ENCODE measurements around the gene LPAR3. TPM values are rescaled to one million over a fixed set of nuclear protein-coding genes. Genes with fewer than 3 reads are reported as not detected.

Gene LPAR3, protein sequence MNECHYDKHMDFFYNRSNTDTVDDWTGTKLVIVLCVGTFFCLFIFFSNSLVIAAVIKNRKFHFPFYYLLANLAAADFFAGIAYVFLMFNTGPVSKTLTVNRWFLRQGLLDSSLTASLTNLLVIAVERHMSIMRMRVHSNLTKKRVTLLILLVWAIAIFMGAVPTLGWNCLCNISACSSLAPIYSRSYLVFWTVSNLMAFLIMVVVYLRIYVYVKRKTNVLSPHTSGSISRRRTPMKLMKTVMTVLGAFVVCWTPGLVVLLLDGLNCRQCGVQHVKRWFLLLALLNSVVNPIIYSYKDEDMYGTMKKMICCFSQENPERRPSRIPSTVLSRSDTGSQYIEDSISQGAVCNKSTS
- not detected for polyA plus RNA-seq (ENCODE audit: low read depth in 6 of 6)

DNA sequence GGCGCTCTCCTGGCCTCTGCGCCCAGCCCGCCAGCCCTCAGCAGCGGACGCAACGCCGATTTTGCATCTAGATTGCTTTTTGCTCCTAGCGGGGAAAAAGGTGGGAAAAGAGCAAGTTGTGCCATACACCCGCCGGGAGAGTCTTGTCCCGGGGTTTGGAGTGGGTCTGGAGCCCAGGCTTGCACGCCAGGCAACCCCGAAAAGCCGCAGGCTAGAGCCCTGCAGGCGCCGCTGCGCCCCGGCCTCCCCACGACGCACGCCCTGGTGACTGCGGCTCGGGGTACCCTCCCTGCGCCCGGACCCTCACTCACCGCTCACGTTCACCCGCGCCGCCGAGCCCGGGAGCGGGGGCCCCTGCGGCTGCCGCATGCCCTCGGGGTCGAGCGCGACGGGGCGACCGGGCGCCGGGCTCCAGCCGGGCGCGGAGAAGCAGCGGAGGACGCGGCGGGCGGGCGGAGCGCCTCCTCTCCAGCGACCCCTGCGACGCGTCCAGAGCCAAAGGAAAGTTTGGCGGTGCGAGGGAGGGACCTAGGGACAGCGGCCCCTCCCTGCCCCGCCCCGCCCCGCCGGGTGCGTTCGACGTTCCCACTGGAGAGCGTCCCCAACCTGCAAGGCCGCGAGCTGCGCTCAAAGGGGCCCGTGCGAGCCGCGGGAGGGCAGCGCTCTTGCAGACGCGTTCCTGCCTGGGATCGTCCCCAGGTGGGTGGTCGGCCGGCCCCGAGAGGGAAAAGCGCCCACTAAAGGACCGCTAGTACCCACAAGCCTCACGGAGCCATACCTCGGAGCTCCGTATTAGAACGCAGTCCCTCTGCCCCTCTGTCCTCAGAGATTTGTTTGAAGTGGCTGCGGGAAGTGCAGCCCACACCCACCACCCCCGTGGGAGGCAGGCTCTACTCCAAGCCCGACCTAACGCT is at the start of gene LPAR3:
Gene LPAR3 (minus strand): TSS at position 502 of the 914 bp plus-strand sequence. CDS start 27,086 bp downstream, outside the sequence.
- peak within 1 kb of the TSS in 7 of 8 donors; percentile 7 to 54 (median 33) for H3K4me3 Mint-ChIP-seq
- peaks cover 0 to 10% (median 3%) of the 10 kb centered on the region in 3 donors for H3K4me1 Mint-ChIP-seq
- H3K27ac Mint-ChIP-seq = no peak within 1 kb of the TSS
- peaks cover 56 to 65% (median 63%) of the 10 kb centered on the region in 3 donors for H3K27me3 Mint-ChIP-seq
- ATAC-seq (ENCODE audit: low read depth in 2 of 2) (no peak), DNase-seq (no peak)
- peaks cover 0 to 3% (median 0%) of the 10 kb centered on the region in 7 donors for H3K9me3 Mint-ChIP-seq
- H3K36me3 Mint-ChIP-seq = peaks cover 0 to 7% of the 10 kb centered on the region in 2 donors

DNA sequence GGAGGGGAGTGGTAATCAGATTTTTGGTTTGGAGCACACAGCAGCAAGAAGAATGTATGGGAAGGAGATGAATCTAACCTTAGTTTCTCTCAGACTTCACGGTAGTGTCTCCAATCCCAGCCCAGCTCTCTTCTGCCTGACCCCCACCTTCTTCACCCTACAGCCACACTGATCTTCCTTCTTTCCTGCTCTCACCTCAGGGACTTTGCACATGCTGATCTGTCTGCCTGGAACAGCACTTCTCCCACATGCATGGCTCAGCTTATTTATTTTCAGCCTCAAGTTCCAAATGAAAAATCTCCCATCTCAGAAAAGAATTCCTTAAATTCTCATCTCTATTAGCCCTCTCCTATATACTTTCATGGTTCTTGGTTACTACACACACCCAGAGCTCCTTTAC is 48.8 kb upstream of the LPAR3 start:
- ATAC-seq (ENCODE audit: low read depth in 2 of 2) = no peak
- Mint-ChIP-seq H3K36me3 (no peaks in the 10 kb centered on the region), H3K9me3 (no peaks in the 10 kb centered on the region), H3K27me3 (no peaks in the 10 kb centered on the region), H3K4me1 (peaks cover 4 to 8% (median 7%) of the 10 kb centered on the region in 3 donors), H3K27ac (peak overlapping the region in 1 of 6 donors; percentile 3), H3K4me3 (no peak overlapping the region)
- DNase-seq = no peak

DNA sequence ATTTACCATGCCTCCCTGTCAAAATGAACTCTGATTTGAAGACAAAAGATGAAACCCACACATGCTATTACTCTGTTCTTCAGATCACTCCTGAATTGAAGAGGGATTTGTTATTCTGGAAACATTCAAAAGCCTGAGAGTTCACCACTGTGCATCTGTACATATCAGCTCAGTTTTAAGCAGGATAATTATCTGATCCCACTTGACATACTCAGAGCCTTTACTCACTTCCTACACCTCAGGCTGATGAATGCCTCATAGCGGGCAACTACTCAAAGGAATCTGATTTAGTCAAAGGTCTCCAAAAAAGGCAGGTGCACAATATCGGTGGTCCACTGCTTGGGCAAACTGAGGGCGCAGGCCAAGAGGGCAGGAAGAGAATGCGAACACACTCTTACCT is 47.5 kb upstream of the LPAR3 start:
- Mint-ChIP-seq H3K36me3 (no peaks in the 10 kb centered on the region), H3K4me3 (no peak overlapping the region), H3K27me3 (no peaks in the 10 kb centered on the region), H3K27ac (no peak overlapping the region), H3K9me3 (no peaks in the 10 kb centered on the region), H3K4me1 (peaks cover 0 to 12% (median 6%) of the 10 kb centered on the region in 3 donors)
- DNase-seq (no peak), ATAC-seq (ENCODE audit: low read depth in 2 of 2) (no peak)

DNA sequence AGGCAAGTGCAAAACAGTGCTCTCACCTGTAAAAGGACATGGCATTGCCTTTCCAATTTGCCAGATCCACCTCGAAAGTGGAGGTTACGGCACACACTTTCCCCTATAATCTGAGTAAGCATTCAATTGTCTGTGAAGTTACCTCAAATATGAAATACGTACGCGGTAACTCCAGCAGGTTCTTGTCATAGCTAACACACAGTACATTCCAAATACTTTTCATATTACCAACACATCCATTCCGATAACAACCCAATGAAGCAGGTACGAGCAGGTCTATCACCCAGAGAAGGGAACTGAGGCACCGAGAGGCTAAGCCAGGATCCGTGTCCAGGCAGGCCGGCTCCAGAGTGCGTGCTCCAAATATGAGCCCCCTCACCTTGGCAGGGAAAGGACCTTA is 46.8 kb upstream of the LPAR3 start:
- no peaks in the 10 kb centered on the region for H3K9me3 Mint-ChIP-seq
- no peak for DNase-seq
- H3K27ac Mint-ChIP-seq = no peak overlapping the region
- H3K4me3 Mint-ChIP-seq = no peak overlapping the region
- H3K27me3 Mint-ChIP-seq = no peaks in the 10 kb centered on the region
- H3K36me3 Mint-ChIP-seq = no peaks in the 10 kb centered on the region
- peaks cover 0 to 6% (median 4%) of the 10 kb centered on the region in 3 donors for H3K4me1 Mint-ChIP-seq
- ATAC-seq (ENCODE audit: low read depth in 2 of 2) = no peak

DNA sequence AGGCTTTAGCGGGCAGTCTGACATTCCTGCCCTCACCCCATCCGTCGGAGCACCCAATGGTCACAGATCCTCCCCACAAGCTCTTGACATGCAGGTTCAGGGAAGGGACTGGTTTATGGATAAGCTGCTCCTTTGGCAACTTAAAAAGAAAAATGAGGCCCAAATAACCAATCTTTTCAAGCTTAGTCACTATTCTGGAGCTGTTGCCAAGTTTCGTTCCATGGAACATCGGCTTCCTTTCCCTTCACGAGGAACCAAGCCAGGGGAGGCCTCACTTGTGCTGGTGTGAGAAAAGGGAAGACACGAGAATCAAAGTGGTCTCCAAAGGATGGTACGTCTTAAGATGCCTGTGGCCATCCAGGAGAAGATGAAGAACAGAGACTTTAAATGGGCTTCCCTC is 46.1 kb upstream of the LPAR3 start:
- no peak overlapping the region for H3K27ac Mint-ChIP-seq
- DNase-seq (no peak), ATAC-seq (ENCODE audit: low read depth in 2 of 2) (no peak)
- H3K9me3 Mint-ChIP-seq = no peaks in the 10 kb centered on the region
- H3K4me3 Mint-ChIP-seq = no peak overlapping the region
- no peaks in the 10 kb centered on the region for H3K27me3 Mint-ChIP-seq
- peaks cover 0 to 5% (median 4%) of the 10 kb centered on the region in 3 donors for H3K4me1 Mint-ChIP-seq
- no peaks in the 10 kb centered on the region for H3K36me3 Mint-ChIP-seq

DNA sequence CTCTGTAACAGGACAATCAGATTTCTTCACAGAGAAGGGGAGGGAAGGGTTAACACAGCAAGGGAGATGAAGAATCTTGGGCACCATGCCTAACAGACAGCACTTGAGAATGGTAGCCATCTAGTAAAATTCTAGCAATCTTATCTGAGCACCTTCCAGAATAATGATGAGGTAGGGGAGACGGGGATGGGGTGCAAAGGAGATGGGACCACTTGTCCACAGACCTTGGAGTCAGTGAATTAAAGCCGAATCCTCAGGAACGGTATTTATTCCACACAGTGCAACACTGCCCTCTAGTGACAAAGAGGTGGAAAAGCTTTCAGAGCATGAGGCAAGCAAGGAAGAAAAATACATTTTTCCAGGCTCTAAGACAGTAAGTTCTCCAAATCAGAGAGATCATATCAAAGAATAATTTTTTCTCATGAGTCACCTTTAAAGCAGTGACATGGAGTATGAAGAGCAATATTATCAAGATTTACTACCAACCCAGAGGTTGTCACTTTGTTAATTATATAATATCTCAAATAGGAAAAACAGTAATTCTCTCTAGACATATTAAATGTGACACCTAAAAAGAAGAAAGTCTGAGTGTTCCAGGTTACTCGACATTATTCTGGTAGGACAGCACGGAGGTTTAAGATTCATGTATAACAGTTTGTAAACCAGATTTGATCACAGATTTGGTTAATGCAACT is 43.3 kb upstream of the LPAR3 start:
- H3K4me1 Mint-ChIP-seq = peaks cover 0 to 5% (median 4%) of the 10 kb centered on the region in 3 donors
- ATAC-seq (ENCODE audit: low read depth in 2 of 2) (peak in 1 of 2 donors; percentile 46), DNase-seq (peak; percentile 41)
- H3K9me3 Mint-ChIP-seq = no peaks in the 10 kb centered on the region
- H3K27me3 Mint-ChIP-seq = no peaks in the 10 kb centered on the region
- H3K4me3 Mint-ChIP-seq = no peak overlapping the region
- H3K27ac Mint-ChIP-seq = no peak overlapping the region
- no peaks in the 10 kb centered on the region for H3K36me3 Mint-ChIP-seq

DNA sequence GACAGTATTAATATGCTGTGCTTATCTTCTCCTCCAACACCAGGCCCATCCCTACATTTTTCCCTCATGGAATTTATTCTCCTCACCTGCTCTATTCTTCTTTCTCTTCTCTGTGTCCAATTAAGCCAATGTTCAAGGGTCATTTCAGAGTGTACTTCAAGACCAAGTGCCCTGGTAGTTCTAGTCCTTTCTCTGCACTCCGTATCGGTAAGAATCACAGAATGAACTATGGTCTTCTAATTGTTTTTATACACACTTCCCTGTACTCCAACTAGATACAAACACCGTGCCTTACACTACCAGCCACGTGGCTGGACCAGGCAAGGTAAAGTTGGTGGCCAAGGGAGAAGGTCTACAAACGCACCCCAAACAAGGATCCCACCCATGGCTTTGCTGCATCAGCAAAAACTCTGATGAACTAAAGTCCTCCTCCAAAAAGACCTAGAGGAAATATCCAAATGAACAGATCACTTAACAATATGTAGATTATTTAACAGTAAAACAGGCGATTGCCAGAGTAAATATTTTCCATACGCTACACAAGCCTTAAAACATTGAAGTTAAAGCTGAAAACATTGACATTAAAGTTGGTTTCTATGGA is 40.1 kb upstream of the LPAR3 start:
- Mint-ChIP-seq H3K27ac (no peak overlapping the region), H3K4me3 (no peak overlapping the region), H3K27me3 (no peaks in the 10 kb centered on the region), H3K36me3 (peaks cover 4 to 6% of the 10 kb centered on the region in 2 donors), H3K9me3 (no peaks in the 10 kb centered on the region), H3K4me1 (peaks cover 0 to 5% (median 4%) of the 10 kb centered on the region in 3 donors)
- no peak for ATAC-seq (ENCODE audit: low read depth in 2 of 2)
- no peak for DNase-seq

DNA sequence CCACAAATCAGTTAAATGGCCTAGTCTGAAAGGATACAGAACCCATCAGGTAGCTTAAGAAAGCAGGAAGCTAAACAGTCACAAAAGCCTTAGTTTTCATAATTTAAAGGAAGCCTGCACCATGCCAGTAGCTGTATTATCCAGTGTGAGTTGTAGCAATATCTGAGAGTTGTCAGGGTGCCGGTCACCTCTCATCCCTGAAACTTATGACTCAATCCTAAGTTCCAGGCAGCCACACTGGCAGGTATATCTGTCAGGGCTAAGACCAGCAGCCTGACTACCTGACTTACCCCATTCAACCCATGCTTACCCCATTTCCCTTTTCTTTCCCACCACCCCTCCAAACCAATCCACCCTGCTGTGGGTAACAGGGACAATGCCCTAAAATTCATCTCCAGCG is 37.8 kb upstream of the LPAR3 start:
- no peaks in the 10 kb centered on the region for H3K27me3 Mint-ChIP-seq
- peaks cover 6 to 7% of the 10 kb centered on the region in 2 donors for H3K36me3 Mint-ChIP-seq

DNA sequence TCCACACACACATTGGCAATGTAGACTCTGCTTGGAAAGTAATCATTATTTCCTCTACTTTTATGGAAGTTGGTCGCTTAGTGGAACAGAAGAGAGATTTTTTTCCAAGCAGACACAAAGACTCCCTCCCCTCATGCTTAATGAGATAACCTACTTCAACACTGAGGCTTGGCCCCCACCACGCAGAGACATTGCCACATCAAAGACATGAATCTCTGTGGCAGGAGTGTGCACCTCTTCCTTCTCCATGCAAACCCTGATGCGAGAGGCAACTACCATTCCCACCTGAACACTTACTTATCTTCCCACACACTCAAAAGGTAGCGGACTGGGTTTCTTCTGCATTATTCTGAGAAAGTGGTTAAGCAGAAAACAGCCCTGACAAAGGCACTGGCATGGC is 37.3 kb upstream of the LPAR3 start:
- Mint-ChIP-seq H3K9me3 (no peaks in the 10 kb centered on the region), H3K4me3 (no peak overlapping the region), H3K4me1 (no peaks in the 10 kb centered on the region), H3K27me3 (no peaks in the 10 kb centered on the region), H3K27ac (no peak overlapping the region), H3K36me3 (peaks cover 6 to 7% of the 10 kb centered on the region in 2 donors)
- DNase-seq = no peak
- ATAC-seq (ENCODE audit: low read depth in 2 of 2) = no peak

More for the DNA sequence above, 37.8 kb upstream of the LPAR3 start:
- H3K4me3 Mint-ChIP-seq = no peak overlapping the region
- H3K9me3 Mint-ChIP-seq = no peaks in the 10 kb centered on the region
- no peaks in the 10 kb centered on the region for H3K4me1 Mint-ChIP-seq
- DNase-seq (no peak), ATAC-seq (ENCODE audit: low read depth in 2 of 2) (no peak)
- no peak overlapping the region for H3K27ac Mint-ChIP-seq

DNA sequence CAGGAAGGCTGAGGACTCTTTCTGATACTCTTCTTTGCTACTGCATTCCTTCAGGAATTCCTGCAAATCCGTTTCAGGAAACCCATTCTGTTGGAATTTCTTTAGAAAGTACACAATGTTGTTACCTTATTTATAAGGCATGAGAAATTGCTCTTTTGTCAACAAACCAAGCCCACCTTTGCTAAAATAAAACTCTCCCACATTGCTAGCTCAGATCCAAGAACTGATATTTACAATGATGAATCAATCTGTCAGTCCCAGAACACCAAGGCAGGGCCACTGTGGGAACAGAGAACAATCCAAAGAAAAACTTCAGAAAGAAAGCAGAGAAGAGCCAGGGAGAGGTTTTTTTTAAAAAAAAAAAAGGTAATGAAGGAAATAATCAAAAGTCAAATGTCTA is 36.6 kb upstream of the LPAR3 start:
- no peak overlapping the region for H3K27ac Mint-ChIP-seq
- H3K4me3 Mint-ChIP-seq = no peak overlapping the region
- H3K9me3 Mint-ChIP-seq = no peaks in the 10 kb centered on the region
- ATAC-seq (ENCODE audit: low read depth in 2 of 2) (no peak), DNase-seq (no peak)
- H3K27me3 Mint-ChIP-seq = no peaks in the 10 kb centered on the region
- no peaks in the 10 kb centered on the region for H3K4me1 Mint-ChIP-seq
- H3K36me3 Mint-ChIP-seq = peaks cover 6 to 7% of the 10 kb centered on the region in 2 donors

DNA sequence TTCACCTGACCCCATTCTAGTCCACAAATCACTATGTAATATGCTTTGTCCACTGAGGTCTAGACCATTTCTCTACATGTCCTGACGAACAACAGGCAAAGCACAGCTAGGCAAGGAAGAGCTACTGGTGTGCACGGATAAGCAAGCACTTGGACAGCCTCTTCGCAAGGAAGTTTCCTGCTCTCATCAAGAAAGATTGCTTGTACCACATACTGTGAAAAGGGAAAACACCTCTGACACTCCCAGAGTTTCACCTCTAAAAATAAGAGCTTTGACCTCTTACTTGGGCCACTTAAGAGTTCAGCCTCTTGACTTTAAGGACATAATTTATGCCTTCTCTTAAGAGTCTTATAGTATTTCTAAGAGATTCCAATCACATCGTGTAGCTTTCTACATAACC is 36.0 kb upstream of the LPAR3 start:
- DNase-seq (no peak), ATAC-seq (ENCODE audit: low read depth in 2 of 2) (no peak)
- Mint-ChIP-seq H3K36me3 (peaks cover 6 to 7% of the 10 kb centered on the region in 2 donors), H3K27ac (no peak overlapping the region), H3K4me3 (no peak overlapping the region), H3K4me1 (no peaks in the 10 kb centered on the region), H3K9me3 (no peaks in the 10 kb centered on the region), H3K27me3 (no peaks in the 10 kb centered on the region)

DNA sequence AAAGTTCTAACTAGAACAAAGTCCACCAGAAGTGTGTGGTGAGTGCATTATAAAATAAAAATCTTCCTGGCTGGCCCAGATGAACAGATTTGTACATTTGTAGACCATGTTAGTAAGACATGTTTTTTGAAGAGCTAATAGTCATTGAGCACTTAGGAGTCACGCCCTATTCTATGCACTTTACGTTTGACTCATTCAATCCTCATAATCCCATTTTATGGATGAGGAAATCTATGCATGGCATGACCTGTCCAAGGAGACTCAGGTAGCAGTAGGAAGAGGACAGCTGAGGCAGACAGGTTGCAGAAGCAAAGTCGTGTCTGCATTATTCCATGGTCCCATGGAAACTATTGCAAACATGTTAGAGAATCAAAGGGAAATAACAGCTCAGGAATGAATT is 30.3 kb upstream of the LPAR3 start:
- Mint-ChIP-seq H3K4me1 (no peaks in the 10 kb centered on the region), H3K27me3 (peaks cover 4 to 7% (median 5%) of the 10 kb centered on the region in 3 donors), H3K4me3 (no peak overlapping the region), H3K27ac (no peak overlapping the region), H3K9me3 (no peaks in the 10 kb centered on the region), H3K36me3 (peaks cover 0 to 5% of the 10 kb centered on the region in 2 donors)
- DNase-seq (no peak), ATAC-seq (ENCODE audit: low read depth in 2 of 2) (no peak)

DNA sequence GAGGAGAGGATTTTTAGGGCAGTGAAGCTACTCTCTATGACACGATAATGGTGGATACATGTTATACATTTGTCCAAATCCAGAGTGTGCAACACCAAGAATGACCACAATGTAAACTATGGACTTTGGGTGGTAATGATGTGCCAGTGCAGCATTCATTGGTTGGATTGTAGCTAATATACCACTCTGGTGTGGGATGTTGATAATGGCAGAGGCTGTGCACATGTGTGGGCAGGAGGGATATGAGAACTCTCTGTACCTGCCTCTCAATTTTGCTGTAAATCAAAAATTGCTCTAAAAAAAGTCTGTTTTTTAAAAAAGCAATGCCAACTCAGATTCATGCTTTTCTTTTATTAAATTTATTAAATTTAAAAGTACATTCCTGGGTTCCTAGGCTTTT is 27.2 kb upstream of the LPAR3 start:
- no peaks in the 10 kb centered on the region for H3K9me3 Mint-ChIP-seq
- H3K27ac Mint-ChIP-seq = no peak overlapping the region
- DNase-seq (no peak), ATAC-seq (ENCODE audit: low read depth in 2 of 2) (no peak)
- H3K27me3 Mint-ChIP-seq = peaks cover 10 to 19% (median 13%) of the 10 kb centered on the region in 3 donors
- H3K36me3 Mint-ChIP-seq = no peaks in the 10 kb centered on the region
- H3K4me3 Mint-ChIP-seq = no peak overlapping the region
- H3K4me1 Mint-ChIP-seq = no peaks in the 10 kb centered on the region
